GM12864 (cell line): ENCODE data around the gene ATP2A2.

Experiments
- DNase-seq: peaks from one replicate; pipeline ENCODE4 v3.0.0-alpha.2; 2011; ENCODE audit warnings: low read depth
- H3K4me3 ChIP-seq: 2 replicates; pipeline ENCODE4 v1.5.1; 2011; ENCODE audit warnings: mild to moderate bottlenecking, low read depth, low read length, control low read depth
- TF ChIP-seq, protein P1 (sequence below): IDR thresholded peaks from 2 replicates; pipeline ENCODE4 v1.5.1; 2011; ENCODE audit warnings: low read depth, mild to moderate bottlenecking, moderate library complexity, low read length, control low read depth, inconsistent platforms; ENCODE audit errors: missing control alignments

Gene ATP2A2

DNA sequence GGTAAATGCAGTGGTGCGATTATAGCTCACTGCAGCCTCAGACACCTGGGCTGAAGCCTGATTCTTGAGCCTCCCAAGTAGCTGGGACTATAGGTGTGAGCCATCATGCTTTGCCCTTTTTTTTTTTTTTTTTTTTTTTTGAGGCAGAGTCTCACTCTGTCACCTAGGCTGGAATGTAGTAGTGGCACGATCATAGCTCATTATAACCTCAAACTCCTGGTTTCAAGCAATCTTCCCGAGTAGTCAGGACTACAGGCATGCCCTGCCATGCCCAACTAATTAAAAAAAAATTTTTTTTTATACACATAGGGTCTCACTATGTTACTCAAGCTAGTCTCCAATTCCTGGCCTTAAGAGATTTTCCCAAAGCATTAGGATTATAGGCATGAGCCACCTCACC lies 6.9 kb downstream of the ATP2A2 start:
- TF ChIP-seq, protein P1, sequence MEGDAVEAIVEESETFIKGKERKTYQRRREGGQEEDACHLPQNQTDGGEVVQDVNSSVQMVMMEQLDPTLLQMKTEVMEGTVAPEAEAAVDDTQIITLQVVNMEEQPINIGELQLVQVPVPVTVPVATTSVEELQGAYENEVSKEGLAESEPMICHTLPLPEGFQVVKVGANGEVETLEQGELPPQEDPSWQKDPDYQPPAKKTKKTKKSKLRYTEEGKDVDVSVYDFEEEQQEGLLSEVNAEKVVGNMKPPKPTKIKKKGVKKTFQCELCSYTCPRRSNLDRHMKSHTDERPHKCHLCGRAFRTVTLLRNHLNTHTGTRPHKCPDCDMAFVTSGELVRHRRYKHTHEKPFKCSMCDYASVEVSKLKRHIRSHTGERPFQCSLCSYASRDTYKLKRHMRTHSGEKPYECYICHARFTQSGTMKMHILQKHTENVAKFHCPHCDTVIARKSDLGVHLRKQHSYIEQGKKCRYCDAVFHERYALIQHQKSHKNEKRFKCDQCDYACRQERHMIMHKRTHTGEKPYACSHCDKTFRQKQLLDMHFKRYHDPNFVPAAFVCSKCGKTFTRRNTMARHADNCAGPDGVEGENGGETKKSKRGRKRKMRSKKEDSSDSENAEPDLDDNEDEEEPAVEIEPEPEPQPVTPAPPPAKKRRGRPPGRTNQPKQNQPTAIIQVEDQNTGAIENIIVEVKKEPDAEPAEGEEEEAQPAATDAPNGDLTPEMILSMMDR = no peak
- H3K4me3 ChIP-seq = no peak overlapping the region
- no peak for DNase-seq

DNA sequence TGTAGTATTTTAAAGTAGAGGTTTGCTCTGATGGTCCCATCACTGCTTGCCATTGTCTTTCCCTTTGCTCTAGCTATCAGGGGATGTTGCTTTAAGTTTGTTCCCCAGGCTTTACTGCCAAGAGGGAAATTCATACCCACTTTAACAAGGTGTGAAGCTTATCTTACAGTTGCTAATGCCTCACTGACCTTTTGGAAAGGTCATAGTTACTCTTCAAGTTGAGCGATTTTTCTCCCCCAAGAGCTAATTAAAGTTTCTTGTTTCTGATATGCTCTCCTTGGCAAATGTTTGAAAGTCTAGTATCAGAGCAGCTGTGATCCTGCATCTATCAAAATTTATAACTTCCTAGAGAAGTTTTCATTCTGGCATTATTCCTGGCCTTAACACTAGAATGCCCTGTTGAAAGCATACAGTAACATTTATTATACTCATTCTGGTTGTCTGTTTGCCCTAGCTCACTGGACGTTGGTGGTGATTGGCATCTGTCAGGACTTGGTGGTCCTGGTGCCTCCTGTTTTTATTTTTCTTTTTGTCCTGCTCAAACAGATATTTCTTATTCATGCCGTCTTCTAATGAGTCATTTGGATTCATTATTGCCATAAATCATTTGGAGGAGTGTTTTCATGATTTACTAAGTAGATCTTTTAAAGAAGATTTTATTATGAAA lies 8.1 kb downstream of the ATP2A2 start:
- DNase-seq = no peak
- H3K4me3 ChIP-seq = no peak overlapping the region
- TF ChIP-seq, protein P1 = no peak

DNA sequence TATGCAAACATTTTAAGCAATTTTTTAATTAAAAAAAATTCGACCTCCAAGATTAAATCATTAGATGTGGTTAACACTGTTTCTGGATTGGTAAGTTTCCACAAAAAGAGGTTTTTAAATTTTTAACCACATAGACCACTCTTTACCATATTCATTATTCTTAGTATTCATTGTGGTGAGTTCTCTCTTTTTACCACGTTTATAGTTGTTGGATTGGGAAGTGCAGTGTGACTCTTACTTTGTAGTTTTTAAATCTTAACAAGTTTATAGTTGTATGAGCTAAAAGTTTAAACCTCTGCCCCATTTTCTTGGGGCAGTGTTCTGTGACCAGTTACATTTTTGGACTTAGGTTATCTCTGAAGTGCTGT lies 8.6 kb downstream of the ATP2A2 start:
- TF ChIP-seq, protein P1 = no peak
- no peak for DNase-seq
- H3K4me3 ChIP-seq = no peak overlapping the region

DNA sequence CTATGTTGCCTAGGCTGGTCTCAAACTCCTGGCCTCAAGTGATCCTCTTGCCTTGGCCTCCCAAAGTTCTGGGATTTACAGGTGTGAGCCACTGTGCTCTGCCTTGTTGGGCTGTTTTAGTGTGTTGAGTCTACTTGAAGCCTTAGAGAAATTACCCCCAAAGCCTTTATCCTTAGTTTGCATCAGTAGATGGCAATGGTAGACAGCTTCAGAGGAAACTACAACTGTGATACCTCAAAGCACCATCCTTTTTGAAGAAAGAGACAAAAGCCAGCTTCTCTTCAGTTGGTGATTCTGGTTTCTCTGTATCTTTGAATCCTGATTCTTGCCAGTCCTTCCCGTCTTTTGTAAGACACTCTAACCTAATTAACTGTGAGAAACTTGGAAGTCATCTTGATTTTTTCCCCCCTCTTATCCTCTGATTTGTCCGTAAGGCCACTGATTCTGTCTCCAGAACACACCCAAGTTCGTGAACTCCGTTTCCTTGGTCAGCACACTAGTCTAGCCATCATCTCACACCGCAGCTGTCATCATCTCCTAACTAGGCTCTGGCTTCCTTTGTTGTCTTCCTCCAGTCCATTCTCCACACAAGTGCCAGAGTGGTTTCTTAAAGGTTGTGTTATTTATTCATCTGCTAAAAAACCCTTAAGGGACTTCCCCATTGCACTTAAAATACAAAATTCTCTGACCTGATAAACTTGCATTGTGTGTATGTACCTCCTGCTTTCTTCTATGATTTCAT lies 20.2 kb downstream of the ATP2A2 start:
- TF ChIP-seq, protein P1 = no peak
- H3K4me3 ChIP-seq = no peak overlapping the region
- DNase-seq = no peak

DNA sequence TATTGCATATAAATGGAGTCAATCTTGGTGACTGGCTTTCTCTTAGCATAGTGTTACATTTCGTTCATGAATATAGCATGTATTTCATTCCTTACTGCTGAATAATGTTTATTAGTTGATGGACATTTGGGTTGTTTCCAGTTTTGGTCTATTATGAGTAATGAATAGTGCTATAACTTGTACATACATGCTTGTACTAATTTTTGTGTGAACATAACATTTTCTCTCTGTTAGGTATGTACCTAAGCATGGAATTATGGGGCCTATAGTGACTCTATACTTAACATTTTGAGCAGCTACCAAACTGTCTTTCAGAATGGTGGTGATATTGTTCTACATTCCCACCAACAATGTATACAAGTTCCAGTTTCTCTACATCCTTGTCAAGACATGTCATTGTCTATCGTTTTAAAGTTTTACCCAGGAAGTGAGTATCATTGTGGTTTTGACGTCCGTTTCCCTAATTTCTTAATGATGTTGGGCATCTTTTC lies 23.1 kb downstream of the ATP2A2 start:
- DNase-seq = no peak
- no peak overlapping the region for H3K4me3 ChIP-seq
- TF ChIP-seq, protein P1 = no peak

DNA sequence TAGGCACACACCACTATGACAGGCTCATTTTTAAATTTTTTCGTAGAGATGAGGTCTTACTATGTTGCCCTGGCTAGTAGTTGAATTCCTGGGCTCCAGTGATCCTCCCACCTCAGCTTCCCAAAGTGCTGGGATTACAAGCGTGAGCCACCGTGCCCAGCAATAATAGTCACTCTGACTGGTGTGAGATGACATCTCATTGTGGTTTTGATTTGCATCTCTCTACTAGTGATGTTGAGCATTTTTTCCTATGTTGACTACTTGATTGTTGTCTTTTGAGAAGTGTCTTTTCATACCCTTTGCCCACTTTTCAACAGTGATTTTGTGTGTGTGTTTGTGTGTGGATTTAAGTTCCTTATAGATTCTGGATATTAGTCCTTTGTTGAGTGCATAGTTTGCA lies 26.3 kb downstream of the ATP2A2 start:
- no peak for DNase-seq
- TF ChIP-seq, protein P1 = no peak
- no peak overlapping the region for H3K4me3 ChIP-seq
